HCT116 (cell line): ENCODE results near the gene PI4KA.
"Not testable (repeated sequence)": the region's sequence is repeated elsewhere in the genome, so short reads cannot be mapped to it uniquely, and the experiment has no call there.

Source experiments
- POLR2AphosphoS5 ChIP-seq: IDR thresholded peaks from 2 replicates; pipeline ENCODE4 v1.6.1; 2011; ENCODE audit warnings: mild to moderate bottlenecking, low read depth, low read length, moderate library complexity
- ZFX ChIP-seq: fragments of 450-650 bp; IDR thresholded peaks from 2 replicates; pipeline ENCODE4 v1.6.1; 2017

- not testable (repeated sequence) for TF ChIP-seq ZFX, POLR2AphosphoS5
These were observed 123.1 kb downstream of the PI4KA start for GRCh38 chr22:20735356-20736162.
